ENCODE data around the gene POU2F2.

- TF ChIP-seq EP300 (IDR thresholded peaks at IDR 0.05): no peak
- no peak for TF ChIP-seq CTCF (IDR thresholded peaks at IDR 0.05)
- no peak for TF ChIP-seq POLR2A (IDR thresholded peaks at IDR 0.05)
These were observed 15.8 kb downstream of the POU2F2 start for GRCh38 chr19:42116308-42117075.

Measured in suprapubic skin (tissue), 3 donors.